Peyer's patch (tissue), 4 donors: ENCODE results near the gene TH.

Experiments
- POLR2A ChIP-seq, 2 donors: fragments of 450-650 bp; IDR thresholded peaks; one replicate each; pipeline ENCODE4 v1.5.1; 2017; ENCODE audit warnings: antibody characterized with exemption in 2 of 2, mild to moderate bottlenecking in 2 of 2, moderate library complexity in 2 of 2
- TF ChIP-seq, protein P1 (sequence below), 6 experiments: fragments of 450-650 bp in 4 of 6; fragments of 200-600 bp in 2 of 6; sonication (generic) in 1 of 6; IDR thresholded peaks; one replicate each; pipeline ENCODE4 v1.5.1; 2017 to 2019; ENCODE audit warnings: antibody characterized with exemption in 6 of 6, mild to moderate bottlenecking in 3 of 6, moderate library complexity in 1 of 6

GRCh38 chr11:2139621-2140337 is 31.8 kb downstream of the TH start:
- TF ChIP-seq, protein P1, sequence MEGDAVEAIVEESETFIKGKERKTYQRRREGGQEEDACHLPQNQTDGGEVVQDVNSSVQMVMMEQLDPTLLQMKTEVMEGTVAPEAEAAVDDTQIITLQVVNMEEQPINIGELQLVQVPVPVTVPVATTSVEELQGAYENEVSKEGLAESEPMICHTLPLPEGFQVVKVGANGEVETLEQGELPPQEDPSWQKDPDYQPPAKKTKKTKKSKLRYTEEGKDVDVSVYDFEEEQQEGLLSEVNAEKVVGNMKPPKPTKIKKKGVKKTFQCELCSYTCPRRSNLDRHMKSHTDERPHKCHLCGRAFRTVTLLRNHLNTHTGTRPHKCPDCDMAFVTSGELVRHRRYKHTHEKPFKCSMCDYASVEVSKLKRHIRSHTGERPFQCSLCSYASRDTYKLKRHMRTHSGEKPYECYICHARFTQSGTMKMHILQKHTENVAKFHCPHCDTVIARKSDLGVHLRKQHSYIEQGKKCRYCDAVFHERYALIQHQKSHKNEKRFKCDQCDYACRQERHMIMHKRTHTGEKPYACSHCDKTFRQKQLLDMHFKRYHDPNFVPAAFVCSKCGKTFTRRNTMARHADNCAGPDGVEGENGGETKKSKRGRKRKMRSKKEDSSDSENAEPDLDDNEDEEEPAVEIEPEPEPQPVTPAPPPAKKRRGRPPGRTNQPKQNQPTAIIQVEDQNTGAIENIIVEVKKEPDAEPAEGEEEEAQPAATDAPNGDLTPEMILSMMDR (IDR thresholded peaks at IDR 0.05): no peak
- TF ChIP-seq POLR2A (IDR thresholded peaks at IDR 0.05): no peak
